HepG2 (cell line): Measurements from ENCODE around the gene NFKBIZ. TPM values are rescaled to one million over a fixed set of nuclear protein-coding genes. Genes with fewer than 3 reads are reported as not detected.

Experiments used
- ATAC-seq: fragments of 200-7000 bp; cut with Tn5 transposase; 3 replicates; pipeline ENCODE4 v1.9.1; 2020; ENCODE audit warnings: mild to moderate bottlenecking, moderate library complexity
- BruUV-seq: library from RNA; stranded (reverse); fragments of 400-500 nt; replicated peaks from 2 replicates; lab custom pipeline; 2021; lab: Mats Ljungman, UMichigan
- CTCF ChIA-PET: fragments of 300-600 bp; formaldehyde crosslinking; extraction: SDS; loops from one replicate; lab custom pipeline; 2021; ENCODE audit warnings: low total read pairs, inconsistent platforms, low intra/inter-chr PET ratio; lab: Yijun Ruan, JAX
- POLR2A ChIA-PET: fragments of 350-600 bp; sonication (Branson Sonifier 250); formaldehyde crosslinking; loops from one replicate; lab custom pipeline; 2020; ENCODE audit warnings: antibody characterized with exemption, inconsistent platforms; lab: Yijun Ruan, JAX
- DNase-seq: peaks from one replicate; pipeline ENCODE4 v3.0.0-alpha.2; 2015; ENCODE audit warnings: low spot score
- FAIRE-seq: peaks from 3 replicates; lab custom pipeline; 2011; peaks lifted over from hg19 to GRCh38; lab: Jason Lieb, UNC
- H2AFZ ChIP-seq: one replicate; pipeline ENCODE4 v1.6.1; 2011; ENCODE audit warnings: low read length, inconsistent platforms
- H3K27ac ChIP-seq: fragments of 300-600 bp; 3 replicates; pipeline ENCODE4 v1.8.0; 2011; ENCODE audit warnings: mixed run types, mild to moderate bottlenecking, mixed read lengths, low read length, inconsistent platforms; ENCODE audit not compliant: insufficient read depth; ENCODE audit errors: extremely low read length
- H3K27me3 ChIP-seq, 2 experiments: fragments of 200-600 bp in 1 of 2; 2 replicates in 1 of 2; 3 replicates in 1 of 2; pipeline versions ENCODE4 v1.6.0 to v1.8.0; 2011; ENCODE audit warnings: low read length in 2 of 2, mild to moderate bottlenecking in 2 of 2, moderate library complexity in 2 of 2, inconsistent platforms in 1 of 2; ENCODE audit not compliant: insufficient read depth in 2 of 2, control insufficient read depth in 1 of 2
- H3K36me3 ChIP-seq, 2 experiments: fragments of 200-600 bp in 1 of 2; replicated peaks in 1 of 2; 2 replicates in 1 of 2; 3 replicates in 1 of 2; pipeline versions ENCODE4 v1.5.1 to v1.8.0; 2011; ENCODE audit warnings: low read length in 2 of 2, inconsistent platforms in 1 of 2; ENCODE audit not compliant: insufficient read depth in 2 of 2, control insufficient read depth in 1 of 2
- H3K4me1 ChIP-seq: 2 replicates; pipeline ENCODE4 v1.5.1; 2012; ENCODE audit warnings: low read length, inconsistent platforms; ENCODE audit not compliant: insufficient read depth
- H3K4me2 ChIP-seq: 2 replicates; pipeline ENCODE4 v1.6.0; 2011; ENCODE audit warnings: low read depth, low read length, inconsistent platforms
- H3K4me3 ChIP-seq, 3 experiments: fragments of 200-600 bp in 1 of 3; sonication (generic), shearing (Covaris generic) in 1 of 3; replicated peaks in 1 of 3; 2 replicates each; pipeline ENCODE4 v1.5.1; 2011 to 2016; ENCODE audit warnings: low read length in 3 of 3, inconsistent platforms in 2 of 3, low read depth in 2 of 3, mild to moderate bottlenecking in 2 of 3, control low read depth in 1 of 3, mixed read lengths in 1 of 3; ENCODE audit not compliant: insufficient read depth in 1 of 3
- H3K79me2 ChIP-seq: one replicate; pipeline ENCODE4 v1.6.1; 2011; ENCODE audit warnings: low read length, inconsistent platforms; ENCODE audit not compliant: insufficient read depth
- H3K9ac ChIP-seq: 2 replicates; pipeline ENCODE4 v1.6.0; 2011; ENCODE audit warnings: mild to moderate bottlenecking, low read depth, low read length, inconsistent platforms; ENCODE audit not compliant: insufficient read depth
- H3K9me3 ChIP-seq: 2 replicates; pipeline ENCODE4 v1.5.1; 2012; ENCODE audit warnings: mild to moderate bottlenecking, low read length
- H4K20me1 ChIP-seq: 2 replicates; pipeline ENCODE4 v1.6.0; 2011; ENCODE audit warnings: inconsistent platforms, mild to moderate bottlenecking, low read length, moderate library complexity; ENCODE audit not compliant: insufficient read depth
- AGO2 ChIP-seq: fragments of 200-400 bp; formaldehyde crosslinking; optimal IDR thresholded peaks from 2 replicates; pipeline ENCODE3; 2017; ENCODE audit warnings: mild to moderate bottlenecking, low read depth, low read length, moderate library complexity
- CEBPG ChIP-seq: IDR thresholded peaks from 2 replicates; pipeline ENCODE4 v1.6.1; 2016
- HNF4G ChIP-seq, 2 experiments: sonication (generic) in 1 of 2; formaldehyde crosslinking in 1 of 2; IDR thresholded peaks; 2 replicates each; pipeline versions ENCODE4 v1.4.0 to v1.6.1; 2011 to 2020; ENCODE audit warnings: borderline replicate concordance in 2 of 2, low read depth in 2 of 2, mild to moderate bottlenecking in 2 of 2, low read length in 1 of 2, missing genetic modification reagents in 1 of 2, moderate library complexity in 1 of 2
- MAFF ChIP-seq: IDR thresholded peaks from 2 replicates; pipeline ENCODE4 v1.6.1; 2011; ENCODE audit warnings: low read depth, low read length, improper control_type of control experiment
- MAFK ChIP-seq, 2 experiments: IDR thresholded peaks in 1 of 2; conservative IDR thresholded peaks in 1 of 2; 2 replicates each; pipeline ENCODE4 v1.6.1; 2011; ENCODE audit warnings: improper control_type of control experiment in 2 of 2, low read length in 2 of 2
- PRMT3 ChIP-seq: sonication (generic); formaldehyde crosslinking; IDR thresholded peaks from 2 replicates; pipeline ENCODE4 v1.8.1; 2022; ENCODE audit warnings: low read depth, mild to moderate bottlenecking, moderate library complexity, missing genetic modification reagents, borderline replicate concordance
- SIN3B ChIP-seq: fragments of 150-350 bp; IDR thresholded peaks from 2 replicates; pipeline ENCODE4 v1.6.1; 2014; ENCODE audit warnings: low read length
- TCF12 ChIP-seq, 2 experiments: fragments of 450-650 bp in 1 of 2; sonication (generic) in 1 of 2; formaldehyde crosslinking in 1 of 2; IDR thresholded peaks; 2 replicates each; pipeline versions ENCODE4 v1.6.1 to v1.8.0; 2017 to 2022; ENCODE audit warnings: antibody characterized with exemption in 1 of 2, mild to moderate bottlenecking in 1 of 2, missing genetic modification reagents in 1 of 2, moderate library complexity in 1 of 2
- TERF1 ChIP-seq: sonication (generic); formaldehyde crosslinking; IDR thresholded peaks from 2 replicates; pipeline ENCODE4 v1.8.0; 2022; ENCODE audit warnings: mild to moderate bottlenecking, missing genetic modification reagents, moderate library complexity
- ZNF546 ChIP-seq: sonication (generic); formaldehyde crosslinking; conservative IDR thresholded peaks from 2 replicates; pipeline ENCODE4 v1.8.1; 2023; ENCODE audit warnings: mild to moderate bottlenecking, missing genetic modification reagents
- ZNF850 ChIP-seq: sonication (generic); formaldehyde crosslinking; conservative IDR thresholded peaks from 2 replicates; pipeline ENCODE4 v1.9.0; 2021; ENCODE audit warnings: mild to moderate bottlenecking, missing genetic modification reagents
- WGBS: methylation state at CpG from one replicate; pipeline ENCODE4 v1.1.6; 2017; ENCODE audit warnings: low lambda C conversion rate; 5-methylcytosine and 5-hydroxymethylcytosine counted together
- in situ Hi-C: cut with HindIII; loops from 2 replicates; pipeline ENCODE4 v1.10.0; 2017; ENCODE audit warnings: low pct_unique_long_range_greater_than_20kb; ENCODE audit not compliant: extremely low pct_ligation_motif_present
- intact Hi-C: fragments of 100-400 bp; cut with micrococcal nuclease; formaldehyde crosslinking; loops from one replicate; pipeline ENCODE4 v1.10.0; 2022; ENCODE audit not compliant: unreplicated experiment
- polyA plus RNA-seq, 8 experiments: library from polyadenylated mRNA; depleted of rRNA in 3 of 8; stranded (reverse) in 7 of 8; unstranded in 1 of 8; fragments of >200 nt; fragmentation: Illumina TruSeq in 4 of 8; extraction: Trizol in 4 of 8; gene quantifications; 2 replicates each; pipeline versions ENCODE4 v1.2.1 to v1.2.3, GENCODE V29; 2011 to 2016; ENCODE audit warnings: low read depth in 4 of 8, missing spikeins in 1 of 8, mixed read lengths in 1 of 8; ENCODE audit not compliant: insufficient read depth in 1 of 8
- total RNA-seq, 5 experiments: library from RNA; depleted of rRNA; stranded (reverse); fragments of >200 nt; fragmentation: Illumina TruSeq; extraction: Trizol; gene quantifications; 2 replicates each; pipeline ENCODE4 v1.2.3, GENCODE V29; 2016; ENCODE audit warnings: low read depth in 1 of 5
- TF ChIP-seq, protein P1 (sequence below), 2 experiments: sonication (generic) in 1 of 2; formaldehyde crosslinking in 1 of 2; IDR thresholded peaks; 2 replicates each; pipeline versions ENCODE4 v1.6.1 to v1.9.0; 2014 to 2022; ENCODE audit warnings: antibody characterized with exemption in 1 of 2, borderline replicate concordance in 1 of 2, inconsistent platforms in 1 of 2, low read depth in 1 of 2, missing genetic modification reagents in 1 of 2
- TF ChIP-seq, protein P2 (sequence below): sonication (generic); formaldehyde crosslinking; IDR thresholded peaks from 2 replicates; pipeline ENCODE4 v1.4.0; 2020; ENCODE audit warnings: missing genetic modification reagents, borderline replicate concordance

NFKBIZ gene
- total and polyA plus RNA-seq, 2 of the 13 experiments (the other 11 are each of a cell fraction or from before 2014, with no cell fraction given), result 25.9 to 60.6 TPM

DNA sequence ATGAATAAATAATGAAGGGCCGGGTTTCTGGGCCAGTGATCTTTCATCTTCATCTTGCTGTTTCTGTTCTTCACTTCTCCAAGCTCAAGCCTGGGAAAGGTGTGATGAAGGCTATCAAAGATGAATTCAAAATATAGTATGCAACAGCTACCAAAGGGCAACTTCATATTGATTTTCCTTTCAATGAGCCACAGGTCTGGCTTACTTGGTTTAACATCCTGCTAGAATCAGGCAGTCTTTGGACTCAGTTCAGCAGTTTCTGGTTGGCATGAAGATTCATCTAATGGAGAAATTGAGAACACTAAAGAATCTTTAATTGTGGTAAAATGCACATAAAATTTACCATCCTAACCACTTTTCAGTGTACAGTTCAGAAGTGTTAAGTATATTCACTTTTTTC is 43.3 kb downstream of the NFKBIZ start (continued):
- TF ChIP-seq TERF1 (CRISPR knock-in tag) (no peak), ZNF850 (CRISPR knock-in tag) (no peak), SIN3B (no peak)
- TF ChIP-seq, all 625 proteins: peak for 0

DNA sequence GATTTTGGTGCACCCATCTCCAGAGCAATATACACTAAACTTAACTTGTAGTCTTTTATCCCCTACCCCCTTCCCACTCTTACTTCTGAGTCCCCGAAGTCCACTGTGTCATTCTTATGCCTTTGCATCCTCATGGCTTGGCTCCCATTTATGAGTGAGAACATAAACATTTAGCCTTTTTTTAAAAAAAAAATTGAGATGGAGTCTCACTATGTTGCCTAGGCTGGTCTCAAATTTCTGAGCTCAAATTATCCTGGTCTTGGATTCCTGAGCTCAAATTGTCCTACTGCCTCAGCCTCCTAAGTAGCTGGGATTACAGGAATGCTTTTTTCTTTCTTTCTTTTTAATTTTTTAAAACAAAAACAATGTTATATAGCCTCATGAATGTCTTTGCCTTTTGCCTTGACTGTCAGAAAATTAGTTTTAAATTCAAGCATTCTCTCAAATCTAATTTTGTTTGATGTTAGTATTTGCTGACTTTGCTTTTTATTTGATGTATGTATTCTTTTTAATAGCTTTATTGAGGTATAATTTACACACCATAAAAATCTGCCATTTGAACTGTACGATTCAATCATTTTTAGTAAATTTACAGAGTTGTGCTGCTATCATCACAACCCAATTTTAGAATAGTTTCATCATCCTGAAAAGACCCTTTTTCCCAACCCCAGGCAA is 46.9 kb downstream of the NFKBIZ start:
- H3K27me3 ChIP-seq, result no peaks in the 10 kb centered on the region
- CTCF ChIA-PET, result no interaction called here
- no peaks in the 10 kb centered on the region for H3K9me3 ChIP-seq
- POLR2A ChIA-PET, result no interaction called here
- no peak for ATAC-seq
- no peak for FAIRE-seq
- H3K4me3 ChIP-seq, result no peak overlapping the region
- H3K36me3 ChIP-seq, result no peaks in the 10 kb centered on the region
- WGBS, result 17% methylated on average over 2 of the region's 2 CpGs
- intact Hi-C loops (no loop called here), in situ Hi-C loops (no loop called here)
- H3K79me2 ChIP-seq, result no peaks in the 10 kb centered on the region
- H2AFZ ChIP-seq, result no peak overlapping the region
- no peak overlapping the region for H3K27ac ChIP-seq
- no peak overlapping the region for H3K4me2 ChIP-seq
- no peaks in the 10 kb centered on the region for H3K4me1 ChIP-seq
- no TSS peak for BruUV-seq
- no peak overlapping the region for H3K9ac ChIP-seq
- H4K20me1 ChIP-seq, result no peaks in the 10 kb centered on the region
- no peak for DNase-seq
- TF ChIP-seq PRMT3 (CRISPR knock-in tag) (no peak), CEBPG (CRISPR knock-in tag) (no peak), TCF12 (IDR thresholded peaks at IDR 0.05) (no peak), TCF12 (CRISPR knock-in tag; IDR thresholded peaks at IDR 0.05) (no peak), MAFF (peak; percentile 96), HNF4G (IDR thresholded peaks at IDR 0.05; ENCODE audit: borderline replicate concordance, low read depth, low read length) (no peak), HNF4G (CRISPR knock-in tag; IDR thresholded peaks at IDR 0.05; ENCODE audit: borderline replicate concordance, low read depth) (no peak), MAFK (conservative IDR thresholded peaks at IDR 0.05 in 1 of 2, IDR thresholded peaks at IDR 0.05 in 1 of 2; ENCODE audit: low read length in 2 of 2) (peak; percentile 90 to 97), AGO2 (no peak), ZNF546 (CRISPR knock-in tag) (no peak)
- TF ChIP-seq, protein P1, sequence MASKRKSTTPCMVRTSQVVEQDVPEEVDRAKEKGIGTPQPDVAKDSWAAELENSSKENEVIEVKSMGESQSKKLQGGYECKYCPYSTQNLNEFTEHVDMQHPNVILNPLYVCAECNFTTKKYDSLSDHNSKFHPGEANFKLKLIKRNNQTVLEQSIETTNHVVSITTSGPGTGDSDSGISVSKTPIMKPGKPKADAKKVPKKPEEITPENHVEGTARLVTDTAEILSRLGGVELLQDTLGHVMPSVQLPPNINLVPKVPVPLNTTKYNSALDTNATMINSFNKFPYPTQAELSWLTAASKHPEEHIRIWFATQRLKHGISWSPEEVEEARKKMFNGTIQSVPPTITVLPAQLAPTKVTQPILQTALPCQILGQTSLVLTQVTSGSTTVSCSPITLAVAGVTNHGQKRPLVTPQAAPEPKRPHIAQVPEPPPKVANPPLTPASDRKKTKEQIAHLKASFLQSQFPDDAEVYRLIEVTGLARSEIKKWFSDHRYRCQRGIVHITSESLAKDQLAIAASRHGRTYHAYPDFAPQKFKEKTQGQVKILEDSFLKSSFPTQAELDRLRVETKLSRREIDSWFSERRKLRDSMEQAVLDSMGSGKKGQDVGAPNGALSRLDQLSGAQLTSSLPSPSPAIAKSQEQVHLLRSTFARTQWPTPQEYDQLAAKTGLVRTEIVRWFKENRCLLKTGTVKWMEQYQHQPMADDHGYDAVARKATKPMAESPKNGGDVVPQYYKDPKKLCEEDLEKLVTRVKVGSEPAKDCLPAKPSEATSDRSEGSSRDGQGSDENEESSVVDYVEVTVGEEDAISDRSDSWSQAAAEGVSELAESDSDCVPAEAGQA (IDR thresholded peaks at IDR 0.05; ENCODE audit: low read depth), result no peak
- TF ChIP-seq, protein P1 (CRISPR knock-in tag; IDR thresholded peaks at IDR 0.05; ENCODE audit: borderline replicate concordance), result no peak
- TF ChIP-seq, protein P2, sequence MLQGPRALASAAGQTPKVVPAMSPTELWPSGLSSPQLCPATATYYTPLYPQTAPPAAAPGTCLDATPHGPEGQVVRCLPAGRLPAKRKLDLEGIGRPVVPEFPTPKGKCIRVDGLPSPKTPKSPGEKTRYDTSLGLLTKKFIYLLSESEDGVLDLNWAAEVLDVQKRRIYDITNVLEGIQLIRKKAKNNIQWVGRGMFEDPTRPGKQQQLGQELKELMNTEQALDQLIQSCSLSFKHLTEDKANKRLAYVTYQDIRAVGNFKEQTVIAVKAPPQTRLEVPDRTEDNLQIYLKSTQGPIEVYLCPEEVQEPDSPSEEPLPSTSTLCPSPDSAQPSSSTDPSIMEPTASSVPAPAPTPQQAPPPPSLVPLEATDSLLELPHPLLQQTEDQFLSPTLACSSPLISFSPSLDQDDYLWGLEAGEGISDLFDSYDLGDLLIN (CRISPR knock-in tag), result no peak
